ENCODE data around the gene EMC6.
A peak's percentile ranks its signal among the peaks of the same experiment; 100 is the strongest.

Gene EMC6

DNA sequence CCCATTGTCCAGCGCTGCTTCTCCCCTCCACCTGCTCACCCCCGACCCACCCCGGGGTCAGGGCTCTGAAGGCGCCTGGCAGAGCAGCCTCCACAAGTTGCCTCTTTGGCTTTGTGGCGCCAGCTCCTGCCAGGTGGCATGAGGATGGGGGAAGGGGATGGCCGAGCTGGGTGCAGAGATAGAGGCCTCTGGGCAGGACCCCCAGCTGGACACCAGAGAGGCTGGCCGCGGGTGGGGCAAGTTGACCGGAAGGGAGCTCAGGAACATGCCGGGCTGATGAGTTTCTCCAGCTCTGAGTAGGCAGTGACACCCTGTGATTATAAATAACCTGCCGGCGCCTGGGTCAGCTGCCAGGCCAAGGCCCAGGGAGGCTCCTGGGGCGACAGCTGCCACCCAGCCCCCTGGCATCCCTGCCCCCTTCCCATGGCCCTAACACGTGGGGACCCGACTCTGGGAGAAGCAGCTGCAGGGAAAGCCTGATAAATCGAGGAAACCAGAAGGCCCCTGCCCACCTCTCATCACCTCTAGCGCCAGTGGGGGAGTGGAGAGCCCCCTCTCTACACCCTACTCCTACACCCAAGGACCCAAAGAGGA, 26.6 kb downstream of the EMC6 start:
- Histone ChIP-seq H3K27ac (ENCODE audit: low read length) (no peak overlapping the region), H3K4me2 (ENCODE audit: insufficient read depth, low read length) (peak overlapping the region; percentile 96), H4K20me1 (ENCODE audit: insufficient read depth, low read length) (no peaks in the 10 kb centered on the region), H3K79me2 (ENCODE audit: insufficient read depth, low read length) (no peaks in the 10 kb centered on the region), H3K9ac (ENCODE audit: low read depth, low read length) (peak overlapping the region; percentile 54), H3K9me3 (ENCODE audit: insufficient read depth, low read length, severe bottlenecking) (peaks cover 3% of the 10 kb centered on the region), H3K27me3 (ENCODE audit: insufficient read depth, low read length, poor library complexity) (peaks cover 8% of the 10 kb centered on the region), H3K36me3 (ENCODE audit: insufficient read depth, low read length) (no peaks in the 10 kb centered on the region; the same call in 1 of the 2 replicates), H3K4me1 (ENCODE audit: insufficient read depth, low read length) (peaks cover 23% of the 10 kb centered on the region), H2AFZ (ENCODE audit: low read depth, low read length) (peak overlapping the region; percentile 71), H3K4me3 (ENCODE audit: low read depth in 1 of 2, low read length in 2 of 2) (peak overlapping the region; percentile 32 to 63; a peak in 3 of 4 replicates)
- ATAC-seq (ENCODE audit: insufficient read depth, low read depth) (peak; percentile 32), DNase-seq (no peak)
- TF ChIP-seq EZH2 (IDR thresholded peaks at IDR 0.05; ENCODE audit: borderline replicate concordance, low read depth, low read length, severe bottlenecking): no peak
- TF ChIP-seq, protein P1, sequence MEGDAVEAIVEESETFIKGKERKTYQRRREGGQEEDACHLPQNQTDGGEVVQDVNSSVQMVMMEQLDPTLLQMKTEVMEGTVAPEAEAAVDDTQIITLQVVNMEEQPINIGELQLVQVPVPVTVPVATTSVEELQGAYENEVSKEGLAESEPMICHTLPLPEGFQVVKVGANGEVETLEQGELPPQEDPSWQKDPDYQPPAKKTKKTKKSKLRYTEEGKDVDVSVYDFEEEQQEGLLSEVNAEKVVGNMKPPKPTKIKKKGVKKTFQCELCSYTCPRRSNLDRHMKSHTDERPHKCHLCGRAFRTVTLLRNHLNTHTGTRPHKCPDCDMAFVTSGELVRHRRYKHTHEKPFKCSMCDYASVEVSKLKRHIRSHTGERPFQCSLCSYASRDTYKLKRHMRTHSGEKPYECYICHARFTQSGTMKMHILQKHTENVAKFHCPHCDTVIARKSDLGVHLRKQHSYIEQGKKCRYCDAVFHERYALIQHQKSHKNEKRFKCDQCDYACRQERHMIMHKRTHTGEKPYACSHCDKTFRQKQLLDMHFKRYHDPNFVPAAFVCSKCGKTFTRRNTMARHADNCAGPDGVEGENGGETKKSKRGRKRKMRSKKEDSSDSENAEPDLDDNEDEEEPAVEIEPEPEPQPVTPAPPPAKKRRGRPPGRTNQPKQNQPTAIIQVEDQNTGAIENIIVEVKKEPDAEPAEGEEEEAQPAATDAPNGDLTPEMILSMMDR (IDR thresholded peaks at IDR 0.05; ENCODE audit: borderline replicate concordance, extremely low read depth, low read length, poor library complexity, severe bottlenecking): no peak

DNA sequence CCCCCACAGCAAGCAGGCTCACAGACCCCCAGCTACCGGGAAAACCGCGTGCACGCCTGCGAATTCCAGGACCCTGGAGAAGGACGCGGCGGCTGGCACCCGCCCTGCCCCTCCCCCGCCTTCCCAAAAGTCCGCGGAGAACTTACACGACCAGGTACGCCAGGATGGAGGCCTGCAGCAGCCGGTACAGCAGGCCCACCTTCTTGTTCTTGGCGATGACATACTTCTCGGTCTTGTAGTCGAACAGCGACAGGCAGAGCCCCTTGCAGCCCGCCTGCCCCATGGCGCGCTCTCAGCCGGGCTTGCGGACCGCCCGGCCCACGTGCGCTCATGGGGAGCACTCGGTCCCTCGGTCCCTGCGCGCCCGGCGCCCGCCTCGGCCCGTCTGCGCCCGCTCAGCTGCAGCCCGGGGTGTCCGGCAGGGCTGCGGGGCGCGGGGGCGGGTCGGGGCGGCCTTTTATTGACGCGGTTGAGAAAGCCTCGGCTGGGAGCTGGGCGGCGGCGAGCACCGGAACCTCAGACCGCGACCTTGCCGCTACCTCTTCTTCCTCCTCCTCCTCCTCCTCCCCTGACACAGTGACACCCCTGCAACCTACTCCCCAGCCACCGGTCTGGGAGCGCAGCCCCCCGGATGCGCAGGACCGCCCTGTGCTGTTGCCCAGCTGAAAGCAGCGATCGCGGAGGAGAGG, 27.3 kb downstream of the EMC6 start, which contains the start of gene P2RX5:
P2RX5 (minus strand) TSS at position 433 of the 689 bp plus-strand sequence; CDS start at position 283, 150 bp downstream.
- Histone ChIP-seq H2AFZ (ENCODE audit: low read depth, low read length) (peak within 1 kb of the TSS; percentile 71), H3K4me3 (ENCODE audit: low read depth in 1 of 2, low read length in 2 of 2) (peak within 1 kb of the TSS; percentile 32 to 63; a peak in 3 of 4 replicates), H3K4me1 (ENCODE audit: insufficient read depth, low read length) (peaks cover 23% of the 10 kb centered on the region), H3K9me3 (ENCODE audit: insufficient read depth, low read length, severe bottlenecking) (peaks cover 3% of the 10 kb centered on the region), H3K79me2 (ENCODE audit: insufficient read depth, low read length) (no peaks in the 10 kb centered on the region), H3K4me2 (ENCODE audit: insufficient read depth, low read length) (peak within 1 kb of the TSS; percentile 96), H3K27me3 (ENCODE audit: insufficient read depth, low read length, poor library complexity) (peaks cover 8% of the 10 kb centered on the region), H3K36me3 (ENCODE audit: insufficient read depth, low read length) (no peaks in the 10 kb centered on the region), H3K9ac (ENCODE audit: low read depth, low read length) (peak within 1 kb of the TSS; percentile 54), H3K27ac (ENCODE audit: low read length) (no peak within 1 kb of the TSS), H4K20me1 (ENCODE audit: insufficient read depth, low read length) (no peaks in the 10 kb centered on the region)
- TF ChIP-seq, protein P1 (IDR thresholded peaks at IDR 0.05; ENCODE audit: borderline replicate concordance, extremely low read depth, low read length, poor library complexity, severe bottlenecking): no peak
- peak; percentile 47 for TF ChIP-seq EZH2 (IDR thresholded peaks at IDR 0.05; ENCODE audit: borderline replicate concordance, low read depth, low read length, severe bottlenecking)
- ATAC-seq (ENCODE audit: insufficient read depth, low read depth): peak; percentile 82
- DNase-seq: peak; percentile 77

DNA sequence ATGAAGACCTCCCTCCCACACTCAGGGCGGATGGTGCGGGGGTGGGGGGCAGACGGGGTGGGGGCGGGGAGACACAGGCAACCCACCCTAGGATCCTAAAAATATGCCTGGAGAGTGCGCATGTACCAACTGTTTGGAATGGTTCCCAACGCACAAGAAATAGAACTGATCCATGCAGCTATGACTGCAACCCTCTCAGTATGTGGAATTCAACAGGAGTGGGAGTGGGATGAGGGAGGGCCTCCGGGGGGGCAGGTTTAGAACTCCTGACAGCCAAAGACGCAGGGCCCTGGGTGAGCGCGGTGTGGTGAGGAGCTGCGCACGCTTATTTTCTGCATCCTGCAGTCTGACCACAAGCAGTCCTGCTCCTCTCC, 28.5 kb downstream of the EMC6 start:
- TF ChIP-seq EZH2 (IDR thresholded peaks at IDR 0.05; ENCODE audit: borderline replicate concordance, low read depth, low read length, severe bottlenecking): no peak
- TF ChIP-seq, protein P1 (IDR thresholded peaks at IDR 0.05; ENCODE audit: borderline replicate concordance, extremely low read depth, low read length, poor library complexity, severe bottlenecking): no peak
- ATAC-seq (ENCODE audit: insufficient read depth, low read depth) (no peak), DNase-seq (no peak)
- Histone ChIP-seq H2AFZ (ENCODE audit: low read depth, low read length) (no peak overlapping the region), H3K4me3 (ENCODE audit: low read depth in 1 of 2, low read length in 2 of 2) (peak overlapping the region in 1 of 2 experiments; percentile 63; a peak in 1 of 4 replicates), H3K27me3 (ENCODE audit: insufficient read depth, low read length, poor library complexity) (peaks cover 8% of the 10 kb centered on the region), H4K20me1 (ENCODE audit: insufficient read depth, low read length) (no peaks in the 10 kb centered on the region), H3K27ac (ENCODE audit: low read length) (no peak overlapping the region), H3K4me2 (ENCODE audit: insufficient read depth, low read length) (peak overlapping the region; percentile 96; the same call in 1 of the 2 replicates), H3K4me1 (ENCODE audit: insufficient read depth, low read length) (peaks cover 23% of the 10 kb centered on the region), H3K9ac (ENCODE audit: low read depth, low read length) (no peak overlapping the region), H3K9me3 (ENCODE audit: insufficient read depth, low read length, severe bottlenecking) (peaks cover 3% of the 10 kb centered on the region), H3K79me2 (ENCODE audit: insufficient read depth, low read length) (no peaks in the 10 kb centered on the region), H3K36me3 (ENCODE audit: insufficient read depth, low read length) (no peaks in the 10 kb centered on the region)
